Measurements from ENCODE around the gene LSP1. TPM values are rescaled to one million over a fixed set of nuclear protein-coding genes. Genes with fewer than 3 reads are reported as not detected.

LSP1 gene
- total RNA-seq, 2 experiments from 2014 or later, result 228 to 232 TPM

DNA sequence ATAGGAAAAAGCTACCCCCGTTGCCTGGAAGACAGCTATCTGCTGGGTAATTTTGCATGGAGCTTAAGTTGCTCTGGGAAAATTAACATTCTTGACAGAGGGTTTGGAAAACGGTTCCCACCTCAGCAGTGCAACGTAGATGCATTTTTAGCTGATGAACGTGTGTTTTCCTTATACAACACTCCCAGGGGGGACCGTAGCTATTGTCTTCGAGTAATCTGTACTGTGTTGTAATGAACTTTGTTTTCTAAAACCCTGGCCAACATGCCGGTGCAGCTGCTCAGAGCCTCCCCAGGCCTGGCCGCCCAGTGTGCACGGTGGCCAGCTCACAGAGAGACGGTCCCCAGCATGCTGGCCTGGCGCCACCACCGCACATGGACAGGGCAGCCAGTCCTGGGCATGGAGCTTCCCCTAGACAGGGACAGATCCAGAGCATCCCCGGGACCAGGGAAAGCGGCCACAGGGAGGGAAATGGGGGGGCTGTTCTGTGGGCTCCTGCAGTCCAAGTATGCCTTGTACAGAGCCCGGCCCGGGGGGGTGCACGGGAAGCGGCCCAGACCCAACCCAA lies 68.8 kb downstream of the LSP1 start:
- H3K27me3 ChIP-seq (ENCODE audit: control insufficient read depth in 1 of 2, insufficient read depth in 2 of 2, low read length in 2 of 2), result no peaks in the 10 kb centered on the region
- Mint-ChIP-seq H3K36me3 (ENCODE audit: low read depth) (no peaks in the 10 kb centered on the region), H3K9me3 (no peaks in the 10 kb centered on the region), H3K27ac (no peak overlapping the region), H3K4me3 (no peak overlapping the region), H3K27me3 (peaks cover 6% of the 10 kb centered on the region), H3K4me1 (ENCODE audit: low read depth) (peaks cover 7% of the 10 kb centered on the region)
- no peak overlapping the region for H3K27ac ChIP-seq (ENCODE audit: low read depth in 1 of 2, low read length in 2 of 2)
- DNase-seq (peak in 1 of 14 experiments; percentile 11), ATAC-seq (ENCODE audit: poor library complexity) (no peak)
- ChIA-PET POLR2A (interaction anchor here (1.9 to 3.2 kb wide), 2 partner anchors 30 to 71 kb away, joined by 8 to 9 read pairs; partner anchors contain the start of gene PRR33), CTCF (interaction anchor here (0.9 kb wide), 1 partner anchor 39 kb away, joined by 4 read pairs; no protein-coding TSS in a partner anchor)
- no peaks in the 10 kb centered on the region for H3K36me3 ChIP-seq (ENCODE audit: insufficient read depth, low read length)
- H3K9me3 ChIP-seq (ENCODE audit: control insufficient read depth in 1 of 2, insufficient read depth in 1 of 2, low read length in 2 of 2), result no peaks in the 10 kb centered on the region
- intact Hi-C loops (cut with DNase I, micrococcal nuclease), result no loop called here
- H3K4me3 ChIP-seq (ENCODE audit: low read length), result no peak overlapping the region
- TF ChIP-seq, protein P1, sequence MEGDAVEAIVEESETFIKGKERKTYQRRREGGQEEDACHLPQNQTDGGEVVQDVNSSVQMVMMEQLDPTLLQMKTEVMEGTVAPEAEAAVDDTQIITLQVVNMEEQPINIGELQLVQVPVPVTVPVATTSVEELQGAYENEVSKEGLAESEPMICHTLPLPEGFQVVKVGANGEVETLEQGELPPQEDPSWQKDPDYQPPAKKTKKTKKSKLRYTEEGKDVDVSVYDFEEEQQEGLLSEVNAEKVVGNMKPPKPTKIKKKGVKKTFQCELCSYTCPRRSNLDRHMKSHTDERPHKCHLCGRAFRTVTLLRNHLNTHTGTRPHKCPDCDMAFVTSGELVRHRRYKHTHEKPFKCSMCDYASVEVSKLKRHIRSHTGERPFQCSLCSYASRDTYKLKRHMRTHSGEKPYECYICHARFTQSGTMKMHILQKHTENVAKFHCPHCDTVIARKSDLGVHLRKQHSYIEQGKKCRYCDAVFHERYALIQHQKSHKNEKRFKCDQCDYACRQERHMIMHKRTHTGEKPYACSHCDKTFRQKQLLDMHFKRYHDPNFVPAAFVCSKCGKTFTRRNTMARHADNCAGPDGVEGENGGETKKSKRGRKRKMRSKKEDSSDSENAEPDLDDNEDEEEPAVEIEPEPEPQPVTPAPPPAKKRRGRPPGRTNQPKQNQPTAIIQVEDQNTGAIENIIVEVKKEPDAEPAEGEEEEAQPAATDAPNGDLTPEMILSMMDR (IDR thresholded peaks at IDR 0.05), result no peak
- H3K4me1 ChIP-seq (ENCODE audit: insufficient read depth, low read length), result peaks cover 26% of the 10 kb centered on the region

DNA sequence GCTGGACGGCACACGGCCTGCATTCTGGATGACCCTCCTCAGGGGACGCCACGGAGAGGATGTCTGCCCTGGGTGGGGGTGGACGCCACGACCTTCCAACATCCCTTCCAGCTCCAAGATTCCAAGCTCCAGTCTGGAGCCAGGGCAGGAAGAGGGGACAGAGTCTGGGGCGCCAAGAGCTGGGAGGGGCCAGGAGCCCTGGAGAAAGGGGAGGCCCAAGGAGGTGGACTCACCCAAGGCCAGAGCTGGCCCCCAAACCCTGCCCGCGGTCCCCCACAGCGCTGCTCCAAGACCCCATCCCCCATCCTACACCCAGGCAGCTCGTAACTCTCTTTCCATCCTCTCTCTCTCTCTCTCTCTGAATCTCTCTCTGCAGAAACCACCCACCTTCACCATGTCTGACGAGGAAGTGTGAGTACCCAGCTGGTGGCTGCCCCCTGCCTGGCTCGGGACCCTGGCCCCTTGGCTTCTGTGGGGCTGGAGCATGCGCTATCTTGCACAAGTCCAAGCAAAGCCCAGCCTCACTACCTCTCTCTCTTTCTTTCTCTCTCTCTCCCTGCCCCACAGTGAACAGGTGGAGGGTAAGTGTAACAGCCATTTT lies 69.7 kb downstream of the LSP1 start:
- ChIA-PET POLR2A (interaction anchor here (1.9 to 3.2 kb wide), 2 partner anchors 31 to 72 kb away, joined by 8 to 9 read pairs; partner anchors contain the start of gene PRR33), CTCF (no interaction called here)
- H3K27ac Mint-ChIP-seq, result no peak overlapping the region
- Histone ChIP-seq H3K36me3 (ENCODE audit: insufficient read depth, low read length) (no peaks in the 10 kb centered on the region), H3K27ac (ENCODE audit: low read depth in 1 of 2, low read length in 2 of 2) (no peak overlapping the region), H3K9me3 (ENCODE audit: control insufficient read depth in 1 of 2, insufficient read depth in 1 of 2, low read length in 2 of 2) (no peaks in the 10 kb centered on the region), H3K4me3 (ENCODE audit: low read length) (no peak overlapping the region), H3K27me3 (ENCODE audit: control insufficient read depth in 1 of 2, insufficient read depth in 2 of 2, low read length in 2 of 2) (no peaks in the 10 kb centered on the region), H3K4me1 (ENCODE audit: insufficient read depth, low read length) (peaks cover 17% of the 10 kb centered on the region)
- DNase-seq (no peak), ATAC-seq (ENCODE audit: poor library complexity) (no peak)
- intact Hi-C loops (cut with DNase I, micrococcal nuclease), result no loop called here
- no peaks in the 10 kb centered on the region for H3K36me3 Mint-ChIP-seq (ENCODE audit: low read depth)
- TF ChIP-seq, protein P1 (IDR thresholded peaks at IDR 0.05), result no peak
- peaks cover 6% of the 10 kb centered on the region for H3K27me3 Mint-ChIP-seq
- no peaks in the 10 kb centered on the region for H3K9me3 Mint-ChIP-seq
- H3K4me3 Mint-ChIP-seq, result no peak overlapping the region
- peaks cover 7% of the 10 kb centered on the region for H3K4me1 Mint-ChIP-seq (ENCODE audit: low read depth)

- no peak overlapping the region for H3K4me3 Mint-ChIP-seq
- ChIA-PET POLR2A (no interaction called here), CTCF (no interaction called here)
These were observed 70.5 kb downstream of the LSP1 start for GRCh38 chr11:1923201-1923956.

More at GRCh38 chr11:1923201-1923956, 70.5 kb downstream of the LSP1 start:
- H3K9me3 Mint-ChIP-seq, result no peaks in the 10 kb centered on the region
- no peak overlapping the region for H3K27ac ChIP-seq (ENCODE audit: low read depth in 1 of 2, low read length in 2 of 2)
- no peaks in the 10 kb centered on the region for H3K36me3 ChIP-seq (ENCODE audit: insufficient read depth, low read length)
- H3K36me3 Mint-ChIP-seq (ENCODE audit: low read depth), result no peaks in the 10 kb centered on the region
- ATAC-seq (ENCODE audit: poor library complexity), result no peak
- H3K27ac Mint-ChIP-seq, result no peak overlapping the region
- TF ChIP-seq, protein P1 (IDR thresholded peaks at IDR 0.05), result no peak
- H3K4me1 Mint-ChIP-seq (ENCODE audit: low read depth), result peaks cover 7% of the 10 kb centered on the region
- peaks cover 6% of the 10 kb centered on the region for H3K27me3 Mint-ChIP-seq
- DNase-seq, result no peak
- no peaks in the 10 kb centered on the region for H3K9me3 ChIP-seq (ENCODE audit: control insufficient read depth in 1 of 2, insufficient read depth in 1 of 2, low read length in 2 of 2)
- H3K4me1 ChIP-seq (ENCODE audit: insufficient read depth, low read length), result peaks cover 11% of the 10 kb centered on the region
- no peaks in the 10 kb centered on the region for H3K27me3 ChIP-seq (ENCODE audit: control insufficient read depth in 1 of 2, insufficient read depth in 2 of 2, low read length in 2 of 2)
- H3K4me3 ChIP-seq (ENCODE audit: low read length), result no peak overlapping the region
- intact Hi-C loops (cut with DNase I, micrococcal nuclease), result no loop called here
